GM12801 (cell line): Measurements from ENCODE around the gene PRELID1.

Experiments
- TF ChIP-seq, protein P1 (sequence below): IDR thresholded peaks from one replicate; pipeline ENCODE4 v1.5.1; 2011; ENCODE audit warnings: control low read depth; ENCODE audit not compliant: insufficient read length; ENCODE audit errors: extremely low read depth

Gene PRELID1

GRCh38 chr5:177343777-177344176 is 40.2 kb downstream of the PRELID1 start:
- TF ChIP-seq, protein P1, sequence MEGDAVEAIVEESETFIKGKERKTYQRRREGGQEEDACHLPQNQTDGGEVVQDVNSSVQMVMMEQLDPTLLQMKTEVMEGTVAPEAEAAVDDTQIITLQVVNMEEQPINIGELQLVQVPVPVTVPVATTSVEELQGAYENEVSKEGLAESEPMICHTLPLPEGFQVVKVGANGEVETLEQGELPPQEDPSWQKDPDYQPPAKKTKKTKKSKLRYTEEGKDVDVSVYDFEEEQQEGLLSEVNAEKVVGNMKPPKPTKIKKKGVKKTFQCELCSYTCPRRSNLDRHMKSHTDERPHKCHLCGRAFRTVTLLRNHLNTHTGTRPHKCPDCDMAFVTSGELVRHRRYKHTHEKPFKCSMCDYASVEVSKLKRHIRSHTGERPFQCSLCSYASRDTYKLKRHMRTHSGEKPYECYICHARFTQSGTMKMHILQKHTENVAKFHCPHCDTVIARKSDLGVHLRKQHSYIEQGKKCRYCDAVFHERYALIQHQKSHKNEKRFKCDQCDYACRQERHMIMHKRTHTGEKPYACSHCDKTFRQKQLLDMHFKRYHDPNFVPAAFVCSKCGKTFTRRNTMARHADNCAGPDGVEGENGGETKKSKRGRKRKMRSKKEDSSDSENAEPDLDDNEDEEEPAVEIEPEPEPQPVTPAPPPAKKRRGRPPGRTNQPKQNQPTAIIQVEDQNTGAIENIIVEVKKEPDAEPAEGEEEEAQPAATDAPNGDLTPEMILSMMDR = no peak

DNA sequence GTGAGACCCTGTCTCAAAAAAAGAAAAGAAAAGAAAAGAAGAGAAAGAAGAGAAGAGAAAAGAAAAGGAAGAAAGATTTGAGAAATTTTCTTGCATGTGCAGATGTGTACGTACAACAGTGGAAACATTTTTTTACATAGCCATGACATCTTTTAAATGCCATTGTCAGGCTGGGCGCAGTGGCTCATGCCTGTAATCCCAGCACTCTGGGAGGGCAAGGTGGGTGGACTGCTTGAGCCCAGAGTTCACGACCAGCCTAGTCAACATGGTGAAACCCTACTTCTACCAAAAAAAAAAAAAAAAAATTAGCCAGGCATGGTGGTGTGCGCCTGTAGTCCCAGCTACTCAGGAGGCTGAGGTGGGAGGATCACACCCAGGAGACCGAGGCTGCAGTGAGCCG is 41.3 kb downstream of the PRELID1 start:
- TF ChIP-seq, protein P1 = no peak

DNA sequence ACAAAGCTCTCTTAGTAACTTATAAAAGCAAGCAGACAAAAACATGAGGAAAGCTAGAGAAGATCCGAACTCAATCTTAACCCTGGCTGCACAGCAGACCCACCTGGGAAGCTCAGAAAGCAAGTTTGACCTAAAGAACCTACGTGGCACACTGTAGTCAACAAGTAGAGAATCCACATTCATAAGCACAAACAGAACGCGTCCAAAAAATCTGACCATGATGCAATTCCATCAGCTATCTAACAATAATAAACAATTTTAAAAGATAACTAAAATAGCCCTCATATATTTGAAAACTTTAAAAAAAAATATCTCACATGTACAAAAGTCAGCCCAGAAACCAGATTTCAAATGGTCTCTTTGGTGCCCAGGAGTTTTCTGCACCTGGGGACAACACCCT is 43.2 kb downstream of the PRELID1 start:
- TF ChIP-seq, protein P1 = no peak

GRCh38 chr5:177347699-177348098 is 44.1 kb downstream of the PRELID1 start:
- TF ChIP-seq, protein P1 = no peak

- TF ChIP-seq, protein P1 = no peak
Measured at GRCh38 chr5:177349362-177349647, 45.7 kb downstream of the PRELID1 start.

DNA sequence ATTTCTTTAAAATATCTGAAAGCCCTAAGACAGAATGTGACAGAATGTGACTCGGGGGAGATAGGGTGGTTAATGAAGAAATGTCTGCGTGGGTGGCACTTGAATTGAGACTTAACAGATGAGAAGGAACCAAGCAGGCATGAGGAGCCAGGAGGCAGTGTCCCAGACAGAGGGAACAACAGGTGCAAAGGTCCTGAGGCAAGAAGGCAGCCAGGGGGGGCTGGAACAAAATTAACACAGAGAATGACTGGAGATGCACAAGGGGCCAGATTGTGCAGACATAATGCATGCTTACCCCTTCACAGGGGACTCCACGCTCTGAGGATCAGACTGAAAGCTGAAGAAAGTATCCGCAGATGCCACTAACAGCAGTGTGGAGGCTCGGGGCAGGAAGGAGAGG is 46.2 kb downstream of the PRELID1 start:
- TF ChIP-seq, protein P1 = no peak

DNA sequence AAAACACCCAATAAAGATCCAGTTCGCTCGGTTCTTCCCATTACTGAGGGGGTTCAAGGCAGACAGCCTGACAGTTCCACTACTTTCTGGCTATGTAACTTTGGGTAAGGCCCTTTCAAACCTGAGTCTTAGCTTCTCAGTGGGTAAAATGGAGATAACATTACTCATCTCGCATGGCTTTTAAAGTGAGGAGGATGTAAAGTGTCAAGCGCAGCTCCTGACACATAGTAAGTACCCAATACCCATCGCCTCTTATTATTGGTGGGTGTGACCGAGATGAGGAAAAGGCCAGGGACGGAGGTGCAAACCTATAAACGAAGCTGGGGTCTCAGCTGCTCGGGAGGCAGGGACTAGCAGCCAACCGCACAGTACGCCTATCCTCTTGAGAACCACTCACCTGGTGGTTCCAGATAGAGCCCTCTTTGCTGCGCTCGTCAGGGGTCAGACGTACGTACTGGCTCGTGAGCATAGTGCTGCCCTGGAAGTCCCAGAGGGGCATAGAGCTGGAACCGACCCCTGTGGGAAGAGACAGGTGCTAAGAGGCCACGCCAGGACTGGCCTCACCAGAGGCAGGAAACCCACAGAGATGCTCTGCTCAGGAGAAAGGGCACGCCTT is 47.3 kb downstream of the PRELID1 start:
- TF ChIP-seq, protein P1 = no peak
